GM12872 (cell line): Measurements from ENCODE around the gene TDRD1.

Source experiments
- TF ChIP-seq, protein P1 (sequence below): IDR thresholded peaks from 3 replicates; pipeline ENCODE4 v1.5.1; 2011; ENCODE audit warnings: low read depth, mild to moderate bottlenecking, low read length, moderate library complexity; ENCODE audit not compliant: insufficient read depth

Gene TDRD1

DNA sequence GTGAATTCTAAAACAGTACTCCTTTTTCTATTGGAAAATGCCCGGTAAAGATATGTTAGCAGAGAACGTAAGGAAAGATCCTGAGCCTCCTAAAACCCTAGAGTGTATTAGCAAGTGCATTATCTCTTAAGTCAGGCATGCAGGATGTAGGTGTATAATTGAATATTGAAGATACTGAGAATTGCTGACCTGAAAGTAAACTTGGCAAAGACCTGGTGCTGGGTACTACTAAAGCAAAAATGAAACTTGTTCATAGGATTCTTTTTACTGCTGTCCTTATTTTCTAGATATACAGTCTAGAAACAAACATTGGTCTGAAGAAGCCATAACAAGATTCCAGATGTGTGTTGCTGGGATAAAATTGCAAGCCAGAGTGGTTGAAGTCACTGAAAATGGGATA is 41.1 kb downstream of the TDRD1 start:
- TF ChIP-seq, protein P1, sequence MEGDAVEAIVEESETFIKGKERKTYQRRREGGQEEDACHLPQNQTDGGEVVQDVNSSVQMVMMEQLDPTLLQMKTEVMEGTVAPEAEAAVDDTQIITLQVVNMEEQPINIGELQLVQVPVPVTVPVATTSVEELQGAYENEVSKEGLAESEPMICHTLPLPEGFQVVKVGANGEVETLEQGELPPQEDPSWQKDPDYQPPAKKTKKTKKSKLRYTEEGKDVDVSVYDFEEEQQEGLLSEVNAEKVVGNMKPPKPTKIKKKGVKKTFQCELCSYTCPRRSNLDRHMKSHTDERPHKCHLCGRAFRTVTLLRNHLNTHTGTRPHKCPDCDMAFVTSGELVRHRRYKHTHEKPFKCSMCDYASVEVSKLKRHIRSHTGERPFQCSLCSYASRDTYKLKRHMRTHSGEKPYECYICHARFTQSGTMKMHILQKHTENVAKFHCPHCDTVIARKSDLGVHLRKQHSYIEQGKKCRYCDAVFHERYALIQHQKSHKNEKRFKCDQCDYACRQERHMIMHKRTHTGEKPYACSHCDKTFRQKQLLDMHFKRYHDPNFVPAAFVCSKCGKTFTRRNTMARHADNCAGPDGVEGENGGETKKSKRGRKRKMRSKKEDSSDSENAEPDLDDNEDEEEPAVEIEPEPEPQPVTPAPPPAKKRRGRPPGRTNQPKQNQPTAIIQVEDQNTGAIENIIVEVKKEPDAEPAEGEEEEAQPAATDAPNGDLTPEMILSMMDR = no peak

DNA sequence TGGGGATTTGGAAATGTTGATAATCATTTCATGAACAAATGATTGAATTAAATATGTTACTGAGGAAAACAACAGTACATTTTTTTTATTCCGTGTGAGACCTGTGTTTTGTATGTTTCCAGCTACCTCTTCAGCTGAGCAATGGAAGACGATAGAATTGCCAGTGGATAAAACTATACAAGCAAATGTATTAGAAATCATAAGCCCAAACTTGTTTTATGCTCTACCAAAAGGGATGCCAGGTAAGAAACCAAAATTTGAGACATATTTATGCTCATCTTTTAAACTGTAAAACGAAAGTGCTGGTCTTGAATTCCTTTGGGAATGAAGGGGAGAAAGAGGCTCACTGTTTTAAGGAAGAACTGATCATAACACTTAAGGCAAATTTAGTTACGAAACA is 42.1 kb downstream of the TDRD1 start:
- TF ChIP-seq, protein P1 = no peak

DNA sequence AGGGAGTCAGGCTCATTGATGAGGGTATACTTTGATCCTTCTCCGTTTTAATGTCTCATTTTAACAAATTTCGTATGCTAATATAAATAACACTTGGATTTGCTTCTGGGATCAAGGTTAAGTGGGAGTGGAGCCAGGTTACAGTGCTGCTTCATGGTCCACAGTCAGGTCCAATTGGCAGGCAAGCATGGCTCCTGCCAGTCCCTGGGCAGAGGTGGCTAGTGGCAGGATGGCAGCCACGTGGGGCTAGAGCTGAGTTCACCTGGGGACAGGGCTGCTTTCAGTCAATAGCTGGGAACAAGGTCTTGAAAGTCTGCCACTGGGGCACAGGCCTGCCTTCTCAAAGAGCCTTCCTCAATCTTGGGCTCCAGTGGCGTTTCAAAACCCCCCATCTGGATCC is 43.9 kb downstream of the TDRD1 start:
- TF ChIP-seq, protein P1 = no peak

DNA sequence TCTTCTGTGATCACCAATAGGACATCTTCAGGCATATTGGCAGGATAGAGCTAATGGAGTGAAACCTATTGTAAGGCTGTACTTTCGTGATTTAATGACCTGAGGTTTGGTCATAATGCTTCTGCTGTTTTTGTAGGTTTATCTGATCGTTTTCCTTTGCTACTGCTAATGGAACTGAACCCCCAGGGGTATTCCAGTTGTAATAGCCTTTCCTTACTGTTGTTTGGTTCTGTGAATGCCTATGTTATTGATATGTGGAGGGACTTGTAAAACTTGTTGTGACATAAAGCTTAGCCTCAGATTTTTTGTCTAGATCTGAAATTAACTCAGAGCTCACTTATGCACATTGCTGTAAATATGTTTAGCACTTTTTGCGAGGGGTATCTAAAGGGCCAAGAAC is 49.0 kb downstream of the TDRD1 start:
- TF ChIP-seq, protein P1 = no peak

DNA sequence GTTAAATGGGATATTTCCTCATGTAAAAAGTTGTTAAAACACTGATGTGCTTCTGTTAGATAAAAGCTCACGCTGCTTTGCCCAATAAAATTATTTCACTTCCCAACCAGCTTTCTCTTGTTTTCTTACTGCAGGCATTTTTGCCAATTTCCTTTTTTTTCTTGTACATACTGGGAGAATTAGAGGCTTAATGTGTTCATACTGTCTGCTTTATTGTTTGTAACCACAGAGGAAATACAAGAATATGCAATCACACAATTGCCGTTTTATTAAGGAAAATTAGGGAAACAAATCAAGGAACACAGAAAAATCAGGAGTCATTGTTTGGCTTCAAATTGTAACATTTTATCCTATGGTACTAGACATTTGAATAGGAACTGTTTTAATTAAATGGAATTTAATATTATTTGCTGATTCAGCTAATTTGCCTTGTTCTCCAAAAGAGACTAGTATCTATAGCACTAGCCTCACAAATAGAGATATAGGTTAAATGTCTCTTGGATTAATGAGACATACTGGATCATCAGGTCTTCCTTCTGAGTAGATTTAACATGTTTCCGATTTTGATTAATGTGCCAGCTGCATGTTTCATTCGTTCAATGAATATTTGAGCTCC is 53.5 kb downstream of the TDRD1 start:
- TF ChIP-seq, protein P1 = no peak

DNA sequence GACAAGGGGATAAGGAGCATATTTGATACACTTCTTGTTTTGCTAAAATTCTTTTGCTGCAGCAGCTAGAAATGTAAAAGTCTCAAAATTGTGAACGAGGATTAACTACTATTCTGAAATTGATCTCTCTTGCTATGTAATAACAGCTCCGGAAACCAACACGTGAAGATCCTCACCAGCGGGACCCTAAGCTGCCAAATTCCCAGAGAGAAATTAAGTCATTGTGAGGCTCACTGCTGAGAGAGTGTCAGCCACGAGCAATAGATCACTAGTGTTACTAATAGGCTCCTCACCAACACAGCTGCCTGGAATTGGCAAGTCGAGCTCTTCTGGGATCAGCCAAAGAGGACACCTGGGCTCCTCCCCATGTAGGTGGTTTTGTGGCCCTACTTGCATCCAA is 54.3 kb downstream of the TDRD1 start:
- TF ChIP-seq, protein P1 = no peak

DNA sequence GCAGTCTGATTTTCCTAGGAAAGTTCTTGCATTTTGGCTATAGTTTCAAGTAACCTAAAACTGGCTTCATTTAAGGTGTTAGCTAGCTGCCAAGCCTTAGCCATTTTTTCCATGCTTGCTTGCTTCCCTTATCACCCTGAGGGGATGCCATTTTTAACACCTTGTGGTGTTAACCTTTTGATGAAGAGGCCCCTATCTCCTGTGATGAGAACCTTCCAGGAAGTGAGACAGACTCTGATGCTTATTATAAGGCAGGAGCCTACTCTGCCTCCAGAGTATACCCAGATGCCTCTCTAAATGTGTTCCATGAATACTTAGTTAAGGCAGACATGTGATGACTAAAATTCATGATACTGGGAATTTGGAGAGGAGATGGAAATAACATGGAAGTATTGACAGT is 55.0 kb downstream of the TDRD1 start:
- TF ChIP-seq, protein P1 = no peak
